H1 (cell line): ENCODE measurements around the gene FAM3B. TPM values are rescaled to one million over a fixed set of nuclear protein-coding genes. Genes with fewer than 3 reads are reported as not detected.

Source experiments
- CTCF ChIA-PET: fragments of 300-600 bp; sonication (Branson Sonifier 250); formaldehyde crosslinking; loops from one replicate; lab custom pipeline; 2021; ENCODE audit not compliant: partially characterized antibody; lab: Charles Lee
- POLR2A ChIA-PET: fragments of 300-600 bp; sonication (Branson Sonifier 250); formaldehyde crosslinking; loops from one replicate; lab custom pipeline; 2021; ENCODE audit warnings: inconsistent platforms; ENCODE audit not compliant: partially characterized antibody; lab: Charles Lee
- DNase-seq, 2 experiments: peaks; one replicate each; pipeline versions ENCODE4 v3.0.0 to v3.0.0-alpha.2; 2010 to 2022; ENCODE audit warnings: low spot score in 2 of 2, low read depth in 1 of 2, mixed read lengths in 1 of 2
- FAIRE-seq: peaks from 2 replicates; lab custom pipeline; 2011; peaks lifted over from hg19 to GRCh38; lab: Jason Lieb, UNC
- H2AFZ ChIP-seq: 2 replicates; pipeline ENCODE4 v1.8.1; 2012; ENCODE audit warnings: low read length, inconsistent platforms
- H2AK5ac ChIP-seq: 2 replicates; pipeline ENCODE4 v1.6.1; 2013; ENCODE audit warnings: low read depth, low read length
- H2BK120ac ChIP-seq: replicated peaks from 2 replicates; pipeline ENCODE3; 2013; ENCODE audit warnings: low read depth, low read length, inconsistent platforms
- H2BK12ac ChIP-seq: 2 replicates; pipeline ENCODE4 v1.6.1; 2013; ENCODE audit warnings: low read depth, low read length
- H2BK15ac ChIP-seq: 2 replicates; pipeline ENCODE4 v1.6.1; 2013; ENCODE audit warnings: low read length
- H2BK20ac ChIP-seq: 2 replicates; pipeline ENCODE4 v1.6.1; 2013; ENCODE audit warnings: low read length
- H2BK5ac ChIP-seq: 2 replicates; pipeline ENCODE4 v1.6.1; 2013; ENCODE audit warnings: low read depth, low read length
- H3K14ac ChIP-seq: 2 replicates; pipeline ENCODE4 v1.6.1; 2013; ENCODE audit warnings: inconsistent platforms; ENCODE audit not compliant: insufficient read length
- H3K18ac ChIP-seq: 2 replicates; pipeline ENCODE4 v1.6.1; 2013; ENCODE audit warnings: low read length; ENCODE audit errors: extremely low read depth
- H3K23ac ChIP-seq: 2 replicates; pipeline ENCODE4 v1.6.1; 2013; ENCODE audit warnings: inconsistent platforms; ENCODE audit not compliant: insufficient read length
- H3K23me2 ChIP-seq: 2 replicates; pipeline ENCODE4 v1.6.1; 2013; ENCODE audit warnings: low read depth, low read length
- H3K27ac ChIP-seq: 2 replicates; pipeline ENCODE4 v1.6.1; 2011; ENCODE audit warnings: low read depth, low read length, inconsistent platforms
- H3K27me3 ChIP-seq, 4 experiments: replicated peaks in 1 of 4; 1 replicate in 1 of 4; 2 replicates in 3 of 4; pipeline versions ENCODE4 v1.6.1 to v1.8.1; 2011 to 2013; ENCODE audit warnings: low read length in 3 of 4, mild to moderate bottlenecking in 3 of 4, inconsistent platforms in 2 of 4, mixed read lengths in 2 of 4, moderate library complexity in 1 of 4; ENCODE audit not compliant: control insufficient read depth in 3 of 4, insufficient read depth in 3 of 4; ENCODE audit errors: extremely low read depth in 1 of 4
- H3K36me3 ChIP-seq, 4 experiments: 2 replicates each; pipeline versions ENCODE4 v1.6.1 to v1.8.1; 2011 to 2013; ENCODE audit warnings: mild to moderate bottlenecking in 4 of 4, low read length in 3 of 4, moderate library complexity in 2 of 4, control low read depth in 1 of 4, inconsistent platforms in 1 of 4; ENCODE audit not compliant: insufficient read depth in 4 of 4, control insufficient read depth in 2 of 4
- H3K4ac ChIP-seq: replicated peaks from 2 replicates; pipeline ENCODE3; 2013; ENCODE audit warnings: low read length, low read depth, mixed read lengths, inconsistent platforms; ENCODE audit not compliant: insufficient read length
- H3K4me1 ChIP-seq, 4 experiments: replicated peaks in 1 of 4; 1 replicate in 1 of 4; 2 replicates in 3 of 4; pipeline versions ENCODE4 v1.6.1 to v1.8.1; 2011 to 2013; ENCODE audit warnings: low read length in 3 of 4, inconsistent platforms in 2 of 4, mixed read lengths in 1 of 4; ENCODE audit not compliant: insufficient read depth in 4 of 4, control insufficient read depth in 3 of 4
- H3K4me2 ChIP-seq, 2 experiments: 2 replicates each; pipeline versions ENCODE4 v1.6.1 to v1.8.1; 2011 to 2013; ENCODE audit warnings: low read depth in 2 of 2, low read length in 2 of 2, control low read depth in 1 of 2, inconsistent platforms in 1 of 2, mild to moderate bottlenecking in 1 of 2; ENCODE audit not compliant: insufficient read depth in 1 of 2
- H3K4me3 ChIP-seq, 4 experiments: fragments of 200-600, 300-600 bp in 1 of 4; sonication (generic), shearing (Covaris generic), sonication (Bioruptor Twin) in 1 of 4; 2 replicates each; pipeline versions ENCODE4 v1.5.1 to v1.8.1; 2011 to 2016; ENCODE audit warnings: low read length in 4 of 4, low read depth in 3 of 4, control low read depth in 2 of 4, inconsistent platforms in 2 of 4, mild to moderate bottlenecking in 2 of 4, mixed read lengths in 1 of 4, moderate library complexity in 1 of 4; ENCODE audit not compliant: insufficient read depth in 2 of 4; ENCODE audit errors: extremely low read depth in 1 of 4
- H3K56ac ChIP-seq: replicated peaks from 2 replicates; pipeline ENCODE3; 2013; ENCODE audit warnings: low read depth, mild to moderate bottlenecking, mixed read lengths, low read length, inconsistent platforms; ENCODE audit not compliant: insufficient read length
- H3K79me1 ChIP-seq: 2 replicates; pipeline ENCODE4 v1.6.1; 2013; ENCODE audit warnings: low read depth, low read length, control low read depth
- H3K79me2 ChIP-seq, 2 experiments: 2 replicates each; pipeline versions ENCODE4 v1.6.1 to v1.8.1; 2012 to 2013; ENCODE audit warnings: low read length in 2 of 2, mild to moderate bottlenecking in 2 of 2, inconsistent platforms in 1 of 2; ENCODE audit not compliant: insufficient read depth in 2 of 2, control insufficient read depth in 1 of 2
- H3K9ac ChIP-seq, 4 experiments: replicated peaks in 1 of 4; 1 replicate in 1 of 4; 2 replicates in 3 of 4; pipeline versions ENCODE4 v1.6.1 to v1.8.1; 2011 to 2013; ENCODE audit warnings: low read depth in 3 of 4, low read length in 3 of 4, control low read depth in 2 of 4, mild to moderate bottlenecking in 2 of 4, moderate library complexity in 2 of 4, inconsistent platforms in 1 of 4; ENCODE audit errors: extremely low read depth in 1 of 4
- H3K9me3 ChIP-seq, 2 experiments: 2 replicates each; pipeline versions ENCODE4 v1.6.1 to v1.8.1; 2012 to 2013; ENCODE audit warnings: mild to moderate bottlenecking in 2 of 2, moderate library complexity in 2 of 2, control low read depth in 1 of 2, inconsistent platforms in 1 of 2, low read depth in 1 of 2, low read length in 1 of 2, mixed read lengths in 1 of 2; ENCODE audit not compliant: insufficient read depth in 2 of 2
- H4K20me1 ChIP-seq, 2 experiments: replicated peaks in 1 of 2; 2 replicates each; pipeline versions ENCODE3 to v1.8.1; 2011 to 2013; ENCODE audit warnings: inconsistent platforms in 2 of 2, low read length in 2 of 2, mild to moderate bottlenecking in 1 of 2; ENCODE audit not compliant: insufficient read depth in 2 of 2, control insufficient read depth in 1 of 2
- H4K5ac ChIP-seq: 2 replicates; pipeline ENCODE4 v1.6.1; 2013; ENCODE audit warnings: low read length, low read depth, mixed read lengths, inconsistent platforms; ENCODE audit not compliant: insufficient read length
- H4K8ac ChIP-seq: 2 replicates; pipeline ENCODE4 v1.8.0; 2013; ENCODE audit warnings: mild to moderate bottlenecking, moderate library complexity, low read length, inconsistent platforms; ENCODE audit not compliant: insufficient read depth; ENCODE audit errors: extremely low read depth
- H4K91ac ChIP-seq: replicated peaks from 2 replicates; pipeline ENCODE3; 2013; ENCODE audit warnings: low read length, mixed read lengths, inconsistent platforms; ENCODE audit not compliant: insufficient read length
- BACH1 ChIP-seq: IDR thresholded peaks from 2 replicates; pipeline ENCODE4 v1.6.1; 2012; ENCODE audit warnings: low read length, improper control_type of control experiment
- KDM1A ChIP-seq: fragments of 200-600, 300-600 bp; sonication (generic); IDR thresholded peaks from 2 replicates; pipeline ENCODE4 v1.7.1; 2016; ENCODE audit warnings: mild to moderate bottlenecking, low read length, borderline replicate concordance
- SIX5 ChIP-seq: IDR thresholded peaks from 2 replicates; pipeline ENCODE4 v1.6.1; 2011; ENCODE audit warnings: mild to moderate bottlenecking, low read depth, low read length
- SUZ12 ChIP-seq: fragments of 200-600 bp; sonication (generic); IDR thresholded peaks from 2 replicates; pipeline ENCODE4 v1.6.1; 2012; ENCODE audit warnings: mild to moderate bottlenecking, inconsistent platforms, low read length, moderate library complexity, mixed read lengths
- TEAD4 ChIP-seq: IDR thresholded peaks from 2 replicates; pipeline ENCODE4 v1.6.1; 2012; ENCODE audit warnings: low read depth, low read length, inconsistent platforms, mixed read lengths
- WGBS, 2 experiments: shearing (Covaris generic) in 1 of 2; methylation state at CpG; one replicate each; pipeline versions ENCODE4 v1.1.6 to v1.1.7; 2013 to 2015; ENCODE audit warnings: low lambda C conversion rate in 2 of 2, mixed read lengths in 2 of 2, inconsistent platforms in 1 of 2, low coverage in 1 of 2, missing lambda C conversion rate in 1 of 2; ENCODE audit not compliant: insufficient replicate concordance in 2 of 2, insufficient coverage in 1 of 2, insufficient read length in 1 of 2; ENCODE audit errors: extremely low coverage in 1 of 2, missing lambda C conversion rate in 1 of 2; 5-methylcytosine and 5-hydroxymethylcytosine counted together
- polyA plus RNA-seq, 7 experiments: library from polyadenylated mRNA; depleted of rRNA in 3 of 7; stranded (reverse) in 5 of 7; unstranded in 2 of 7; fragments of >200 nt in 5 of 7; fragments of 200-250 nt in 2 of 7; gene quantifications; 1 replicate in 5 of 7; 2 replicates in 1 of 7; 4 replicates in 1 of 7; pipeline versions ENCODE4 v1.2.1 to v1.2.3, GENCODE V29; 2011 to 2013; ENCODE audit warnings: missing spikeins in 2 of 7, mixed read lengths in 2 of 7
- total RNA-seq: library from RNA; stranded (reverse); fragmentation: NEBNext Ultra II Directional; extraction: Animal tissue kit (Norgen Biotek cat#: 25700); gene quantifications from 2 replicates; pipeline ENCODE4 v1.2.1, GENCODE V29; 2021
- TF ChIP-seq, protein P1 (sequence below): IDR thresholded peaks from 2 replicates; pipeline ENCODE4 v1.6.1; 2012; ENCODE audit warnings: low read length, inconsistent platforms

The FAM3B gene
- total and polyA plus RNA-seq, 2 of the 8 experiments (the other 6 are each of a cell fraction or from before 2014, with no cell fraction given) = 2.0 TPM

DNA sequence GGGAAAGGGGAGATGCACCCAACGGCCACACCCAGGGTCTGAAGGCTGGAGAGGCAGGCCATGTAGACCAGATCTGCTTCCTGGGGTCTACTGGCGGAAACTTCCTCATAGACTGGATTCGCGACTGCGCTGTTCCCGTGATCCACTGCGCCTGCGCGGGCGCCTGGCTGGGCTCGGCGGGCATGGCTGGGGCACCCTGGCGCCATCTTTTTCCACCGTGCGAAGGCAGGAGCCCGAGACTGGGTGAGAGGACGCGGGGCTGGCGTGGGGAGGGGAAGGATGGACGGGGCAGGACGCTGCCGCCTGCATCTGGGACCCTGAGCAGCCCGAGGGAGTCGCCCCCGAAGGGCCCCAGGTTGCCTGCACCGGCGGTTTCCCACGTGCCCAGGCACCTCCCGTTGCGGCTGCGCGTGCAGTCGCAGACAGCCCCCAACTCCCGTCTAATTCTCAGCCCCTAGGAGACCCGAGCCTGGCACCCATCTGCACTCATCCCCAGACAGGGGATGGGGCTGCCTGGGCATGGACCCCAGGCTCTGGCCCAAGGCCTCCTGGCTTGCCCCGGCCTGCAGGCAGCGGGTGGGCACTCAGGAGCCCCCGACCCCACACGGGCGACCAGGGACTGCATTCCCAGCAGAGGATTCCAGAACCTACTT lies 12.4 kb upstream of the FAM3B start:
- Histone ChIP-seq H4K20me1 (no peaks in the 10 kb centered on the region), H2AK5ac (no peak overlapping the region), H3K4ac (no peak overlapping the region), H3K56ac (no peak overlapping the region), H4K5ac (no peak overlapping the region), H2BK15ac (no peak overlapping the region), H4K91ac (no peak overlapping the region), H3K36me3 (no peaks in the 10 kb centered on the region), H3K27ac (no peak overlapping the region), H3K27me3 (peaks cover 0 to 1% (median 0%) of the 10 kb centered on the region in 4 experiments; a peak in 1 of 7 replicates), H3K79me1 (no peaks in the 10 kb centered on the region), H3K9ac (no peak overlapping the region), H2BK5ac (no peak overlapping the region), H3K79me2 (no peaks in the 10 kb centered on the region), H3K23me2 (no peaks in the 10 kb centered on the region), H3K4me1 (peaks cover 0 to 3% (median 0%) of the 10 kb centered on the region in 4 experiments; a peak in 1 of 7 replicates), H4K8ac (no peak overlapping the region), H2BK12ac (no peak overlapping the region), H3K23ac (no peak overlapping the region), H2AFZ (no peak overlapping the region), H3K9me3 (peaks cover 7 to 14% of the 10 kb centered on the region in 2 experiments; a peak in 2 of 4 replicates), H3K14ac (no peak overlapping the region), H3K18ac (no peak overlapping the region), H3K4me3 (no peak overlapping the region), H2BK20ac (no peak overlapping the region), H2BK120ac (no peak overlapping the region), H3K4me2 (no peak overlapping the region)
- DNase-seq = no peak
- ChIA-PET CTCF (no interaction called here), POLR2A (no interaction called here)
- WGBS, 2 experiments = 93% methylated on average over 25 of the region's 40 CpGs; no CpG with 5 or more reads in 1 of the 2 experiments
- FAIRE-seq = no peak
- TF ChIP-seq BACH1 (no peak), SUZ12 (no peak), KDM1A (no peak), SIX5 (no peak), TEAD4 (no peak)
- TF ChIP-seq, protein P1, sequence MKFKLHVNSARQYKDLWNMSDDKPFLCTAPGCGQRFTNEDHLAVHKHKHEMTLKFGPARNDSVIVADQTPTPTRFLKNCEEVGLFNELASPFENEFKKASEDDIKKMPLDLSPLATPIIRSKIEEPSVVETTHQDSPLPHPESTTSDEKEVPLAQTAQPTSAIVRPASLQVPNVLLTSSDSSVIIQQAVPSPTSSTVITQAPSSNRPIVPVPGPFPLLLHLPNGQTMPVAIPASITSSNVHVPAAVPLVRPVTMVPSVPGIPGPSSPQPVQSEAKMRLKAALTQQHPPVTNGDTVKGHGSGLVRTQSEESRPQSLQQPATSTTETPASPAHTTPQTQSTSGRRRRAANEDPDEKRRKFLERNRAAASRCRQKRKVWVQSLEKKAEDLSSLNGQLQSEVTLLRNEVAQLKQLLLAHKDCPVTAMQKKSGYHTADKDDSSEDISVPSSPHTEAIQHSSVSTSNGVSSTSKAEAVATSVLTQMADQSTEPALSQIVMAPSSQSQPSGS = no peak
